ENCODE measurements around the gene PRR14L.

Gene PRR14L

DNA sequence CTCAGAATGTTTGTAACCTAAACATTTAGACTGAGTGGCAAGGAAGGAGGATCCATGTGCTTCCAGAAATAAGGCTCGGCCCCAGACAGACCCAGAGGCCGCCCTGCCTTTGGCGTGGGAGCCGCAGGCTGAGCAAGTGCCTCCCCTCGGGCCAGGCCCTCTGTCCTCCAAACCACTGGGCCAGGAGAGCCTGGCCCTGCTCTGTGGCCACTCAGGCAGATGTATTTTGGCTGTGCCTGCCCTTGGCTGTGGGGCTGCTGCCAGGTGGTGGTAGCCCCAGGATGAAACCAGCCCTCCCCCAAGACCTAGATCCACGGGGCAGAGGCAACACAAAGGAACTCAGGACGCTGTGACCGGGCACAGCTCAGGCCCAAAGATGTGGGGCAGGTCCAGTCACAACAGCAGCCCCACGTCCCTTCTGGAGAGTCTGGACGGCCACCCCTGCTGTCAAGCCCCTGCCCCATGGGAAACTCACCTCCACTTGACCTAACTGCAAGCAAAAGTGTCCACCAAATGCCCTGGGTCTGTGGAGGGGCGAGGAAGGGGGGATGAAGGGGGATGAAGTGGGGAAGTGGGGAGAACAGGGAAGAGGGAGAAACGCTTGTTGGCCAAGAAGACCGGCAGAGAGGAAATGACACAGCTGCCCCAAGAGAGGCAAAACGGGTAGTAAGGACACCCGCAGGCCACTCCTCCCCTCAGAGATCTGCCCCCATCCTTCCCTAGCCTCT lies 111.9 kb downstream of the PRR14L start:
- DNase-seq: peak; percentile 59

DNA sequence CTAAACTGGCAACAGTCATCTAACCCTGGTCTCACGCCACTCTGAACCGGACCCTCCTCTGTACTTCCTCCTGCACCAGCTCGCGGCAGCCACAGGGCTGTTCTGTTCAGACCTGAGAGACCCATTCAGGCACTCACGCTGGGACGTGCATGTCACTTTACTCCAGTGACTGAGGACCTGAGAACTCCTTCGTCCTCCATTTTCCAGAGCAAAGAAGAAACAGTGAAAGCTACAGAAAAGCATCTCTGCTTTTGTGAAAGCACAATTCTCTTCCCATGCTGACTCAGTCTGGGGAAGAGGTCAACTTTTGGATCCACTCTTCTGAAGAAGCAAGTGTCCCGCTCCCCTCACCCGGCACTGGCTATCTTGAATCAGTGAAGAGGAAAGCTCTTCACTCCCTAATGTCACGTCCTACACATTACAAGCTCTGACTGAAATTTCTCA lies 112.5 kb downstream of the PRR14L start:
- DNase-seq: peak; percentile 20

DNA sequence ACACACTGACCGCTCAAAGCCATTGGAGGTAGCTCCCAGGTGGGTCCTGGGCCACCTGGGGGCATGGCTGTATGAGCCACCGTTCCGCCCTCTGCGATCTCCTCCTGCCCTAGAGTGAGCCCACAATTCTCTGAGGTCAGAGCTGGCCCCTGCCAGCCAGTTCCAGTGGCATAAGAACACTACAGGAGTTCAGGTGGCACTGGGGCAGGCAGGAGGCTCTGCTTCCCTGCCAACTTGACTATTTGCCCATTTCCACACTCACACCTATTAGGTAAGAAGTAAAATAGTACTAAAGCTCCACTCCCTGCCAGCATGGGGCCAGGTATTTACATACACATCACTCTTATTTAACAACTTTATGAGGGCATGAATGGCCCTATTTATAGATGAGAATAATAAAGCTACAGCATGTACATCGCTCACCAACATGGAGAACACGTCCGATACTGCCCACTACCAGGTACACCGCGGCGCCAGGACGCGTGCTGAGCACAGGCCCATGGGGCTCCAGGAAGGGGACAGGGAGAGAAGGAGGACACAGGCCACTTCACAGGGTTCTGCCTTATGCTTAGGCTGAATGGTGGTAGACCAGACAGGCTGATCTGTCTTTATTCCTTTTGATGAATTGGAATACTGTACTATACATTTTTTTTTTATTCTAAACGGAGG lies 114.2 kb downstream of the PRR14L start:
- DNase-seq: no peak

DNA sequence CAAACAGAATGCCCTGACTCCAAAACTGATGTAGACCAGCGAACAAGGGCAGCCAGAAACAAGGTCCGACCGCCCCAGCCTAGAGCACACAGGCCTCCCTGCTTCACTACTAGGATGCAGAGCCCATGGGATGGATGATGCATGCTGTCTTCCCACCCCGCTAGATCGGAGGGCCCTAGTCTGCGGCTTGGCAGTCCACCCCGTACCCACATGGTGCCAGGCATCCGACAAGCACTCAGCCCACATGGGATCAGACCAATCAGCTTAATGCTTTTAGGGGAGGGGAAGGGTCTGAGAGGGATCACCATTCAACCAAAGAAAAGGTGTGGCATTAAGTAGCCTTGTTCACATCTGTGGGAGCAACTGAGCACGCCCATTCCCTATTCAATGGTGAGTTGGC lies 118.5 kb downstream of the PRR14L start:
- no peak for DNase-seq
